HG03159 (cell line): ENCODE data around the gene RPS15.
"Not testable (repeated sequence)": the region's sequence is repeated elsewhere in the genome, so short reads cannot be mapped to it uniquely, and the experiment has no call there.

Experiments
- ATAC-seq: cut with Tn5 transposase; IDR thresholded peaks from one replicate; pipeline ENCODE4 v1.9.1; 2021; ENCODE audit warnings: mild to moderate bottlenecking, moderate library complexity; ENCODE audit not compliant: unreplicated experiment

RPS15 gene

DNA sequence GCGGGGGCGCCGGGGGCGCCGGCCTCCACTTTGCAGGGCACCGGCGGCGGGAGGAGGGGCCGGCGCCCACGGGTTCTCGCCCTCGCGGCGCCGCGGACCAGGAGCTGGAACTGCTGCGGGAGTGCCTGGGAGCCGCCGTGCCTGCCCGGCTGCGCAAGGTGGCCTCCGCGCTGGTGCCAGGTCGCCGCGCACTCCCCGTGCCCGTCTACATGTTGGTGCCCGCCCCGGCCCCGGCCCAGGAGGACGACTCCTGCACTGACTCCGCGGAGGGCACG is 29.0 kb downstream of the RPS15 start:
- ATAC-seq = no peak

DNA sequence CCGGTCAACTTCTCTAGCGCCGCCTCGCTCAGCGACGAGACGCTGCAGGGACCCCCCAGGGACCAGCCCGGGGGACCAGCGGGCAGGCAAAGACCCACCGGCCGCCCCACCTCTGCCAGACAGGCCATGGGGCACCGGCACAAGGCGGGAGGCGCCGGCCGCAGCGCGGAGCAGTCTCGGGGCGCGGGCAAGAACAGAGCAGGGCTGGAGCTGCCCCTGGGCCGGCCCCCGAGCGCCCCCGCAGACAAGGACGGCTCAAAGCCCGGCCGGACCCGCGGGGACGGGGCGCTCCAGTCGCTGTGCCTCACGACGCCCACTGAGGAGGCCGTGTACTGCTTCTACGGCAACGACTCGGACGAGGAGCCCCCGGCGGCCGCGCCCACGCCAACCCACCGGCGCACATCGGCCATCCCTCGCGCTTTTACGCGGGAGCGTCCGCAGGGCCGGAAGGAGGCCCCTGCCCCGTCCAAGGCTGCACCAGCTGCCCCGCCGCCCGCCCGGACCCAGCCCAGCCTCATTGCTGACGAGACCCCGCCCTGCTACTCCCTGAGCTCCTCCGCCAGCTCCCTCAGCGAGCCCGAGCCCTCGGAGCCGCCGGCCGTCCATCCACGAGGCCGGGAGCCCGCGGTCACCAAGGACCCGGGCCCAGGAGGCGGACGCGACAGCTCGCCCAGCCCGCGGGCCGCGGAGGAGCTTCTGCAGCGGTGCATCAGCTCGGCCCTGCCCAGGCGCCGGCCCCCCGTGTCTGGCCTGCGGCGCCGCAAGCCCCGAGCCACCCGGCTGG is 29.5 kb downstream of the RPS15 start:
- no peak for ATAC-seq

DNA sequence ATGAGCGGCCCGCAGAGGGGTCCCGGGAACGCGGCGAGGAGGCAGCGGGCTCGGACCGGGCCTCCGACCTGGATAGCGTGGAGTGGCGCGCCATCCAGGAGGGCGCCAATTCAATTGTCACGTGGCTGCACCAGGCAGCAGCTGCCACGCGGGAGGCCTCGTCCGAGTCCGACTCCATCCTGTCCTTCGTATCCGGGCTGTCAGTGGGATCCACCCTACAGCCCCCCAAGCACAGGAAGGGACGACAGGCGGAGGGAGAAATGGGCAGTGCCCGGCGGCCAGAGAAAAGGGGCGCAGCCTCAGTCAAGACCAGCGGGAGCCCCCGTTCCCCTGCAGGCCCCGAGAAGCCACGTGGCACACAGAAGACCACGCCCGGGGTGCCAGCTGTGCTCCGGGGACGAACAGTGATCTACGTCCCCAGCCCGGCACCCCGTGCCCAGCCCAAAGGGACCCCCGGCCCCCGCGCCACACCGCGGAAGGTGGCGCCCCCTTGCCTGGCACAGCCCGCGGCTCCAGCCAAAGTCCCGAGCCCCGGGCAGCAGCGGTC is 30.2 kb downstream of the RPS15 start:
- ATAC-seq = no peak

DNA sequence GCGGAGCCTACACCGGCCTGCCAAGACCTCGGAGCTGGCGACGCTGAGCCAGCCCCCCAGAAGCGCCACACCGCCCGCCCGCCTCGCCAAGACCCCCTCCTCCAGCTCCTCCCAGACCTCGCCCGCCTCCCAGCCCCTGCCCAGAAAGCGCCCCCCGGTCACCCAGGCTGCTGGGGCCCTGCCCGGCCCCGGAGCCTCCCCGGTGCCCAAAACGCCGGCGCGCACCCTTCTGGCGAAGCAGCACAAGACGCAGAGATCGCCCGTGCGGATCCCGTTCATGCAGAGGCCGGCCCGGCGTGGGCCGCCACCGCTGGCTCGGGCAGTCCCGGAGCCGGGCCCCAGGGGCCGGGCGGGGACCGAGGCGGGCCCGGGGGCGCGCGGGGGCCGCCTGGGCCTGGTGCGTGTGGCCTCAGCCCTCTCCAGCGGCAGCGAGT is 30.6 kb downstream of the RPS15 start:
- no peak for ATAC-seq

DNA sequence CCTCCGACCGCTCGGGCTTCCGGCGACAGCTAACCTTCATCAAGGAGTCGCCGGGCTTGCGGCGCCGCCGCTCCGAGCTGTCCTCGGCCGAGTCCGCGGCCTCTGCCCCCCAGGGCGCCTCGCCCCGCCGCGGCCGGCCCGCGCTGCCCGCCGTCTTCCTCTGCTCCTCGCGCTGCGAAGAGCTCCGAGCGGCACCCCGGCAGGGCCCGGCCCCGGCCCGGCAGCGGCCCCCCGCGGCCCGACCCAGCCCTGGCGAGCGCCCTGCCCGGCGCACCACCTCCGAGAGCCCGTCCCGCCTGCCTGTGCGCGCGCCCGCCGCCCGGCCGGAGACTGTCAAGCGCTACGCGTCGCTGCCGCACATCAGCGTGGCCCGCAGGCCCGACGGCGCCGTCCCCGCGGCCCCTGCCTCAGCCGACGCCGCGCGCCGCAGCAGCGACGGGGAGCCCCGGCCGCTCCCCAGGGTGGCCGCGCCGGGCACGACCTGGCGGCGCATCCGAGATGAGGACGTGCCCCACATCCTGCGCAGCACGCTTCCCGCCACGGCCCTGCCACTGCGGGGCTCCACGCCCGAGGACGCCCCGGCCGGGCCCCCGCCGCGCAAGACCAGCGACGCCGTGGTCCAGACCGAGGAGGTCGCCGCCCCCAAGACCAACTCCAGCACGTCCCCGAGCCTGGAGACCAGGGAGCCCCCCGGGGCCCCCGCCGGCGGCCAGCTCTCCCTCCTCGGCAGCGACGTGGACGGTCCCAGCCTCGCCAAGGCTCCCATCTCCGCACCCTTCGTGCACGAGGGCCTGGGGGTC is 31.3 kb downstream of the RPS15 start:
- ATAC-seq = no peak

DNA sequence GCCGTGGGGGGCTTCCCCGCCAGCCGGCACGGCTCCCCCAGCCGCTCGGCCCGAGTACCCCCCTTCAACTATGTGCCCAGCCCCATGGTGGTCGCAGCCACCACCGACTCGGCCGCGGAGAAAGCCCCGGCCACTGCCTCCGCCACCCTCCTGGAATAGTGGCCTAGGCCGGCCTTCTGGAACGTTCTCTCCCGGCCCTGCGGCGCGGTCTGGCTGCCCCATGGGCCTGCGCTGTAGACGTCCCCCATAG is 31.8 kb downstream of the RPS15 start:
- ATAC-seq = no peak

DNA sequence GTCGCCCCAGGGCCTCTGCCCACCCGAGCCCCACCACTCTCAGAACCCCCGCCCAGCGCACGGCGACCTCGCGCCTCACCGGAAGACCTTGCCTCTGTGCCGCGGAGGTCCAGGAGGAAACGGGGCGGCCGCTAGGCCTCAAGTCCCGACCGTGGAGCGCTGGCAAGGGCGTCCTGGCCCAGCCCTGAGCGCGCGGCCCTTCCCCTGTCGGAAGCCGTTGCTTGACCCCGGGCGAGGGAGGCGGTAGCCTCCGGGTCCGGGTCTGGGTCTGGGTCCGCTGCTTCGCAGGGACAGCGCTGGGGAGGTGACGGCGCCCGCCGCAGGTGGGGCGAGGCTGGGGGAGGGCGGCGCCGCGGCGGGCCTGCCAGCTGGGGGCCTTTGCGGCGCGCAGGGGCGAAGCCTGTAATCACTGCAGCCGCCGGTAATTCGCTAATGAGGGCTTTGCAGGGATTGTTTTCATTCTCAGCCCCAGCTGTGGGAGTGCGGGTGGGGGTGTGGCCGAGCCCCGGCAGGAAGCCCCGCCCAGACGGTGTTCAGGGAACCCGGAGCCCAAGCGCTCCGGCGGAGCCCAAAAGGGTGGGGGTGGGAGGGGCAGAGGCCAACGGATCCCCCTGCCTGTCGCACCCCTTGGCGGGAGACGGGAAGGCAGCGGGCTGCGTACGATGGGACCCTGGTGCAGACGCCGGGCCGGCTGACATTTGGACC is 32.3 kb downstream of the RPS15 start:
- ATAC-seq = no peak

DNA sequence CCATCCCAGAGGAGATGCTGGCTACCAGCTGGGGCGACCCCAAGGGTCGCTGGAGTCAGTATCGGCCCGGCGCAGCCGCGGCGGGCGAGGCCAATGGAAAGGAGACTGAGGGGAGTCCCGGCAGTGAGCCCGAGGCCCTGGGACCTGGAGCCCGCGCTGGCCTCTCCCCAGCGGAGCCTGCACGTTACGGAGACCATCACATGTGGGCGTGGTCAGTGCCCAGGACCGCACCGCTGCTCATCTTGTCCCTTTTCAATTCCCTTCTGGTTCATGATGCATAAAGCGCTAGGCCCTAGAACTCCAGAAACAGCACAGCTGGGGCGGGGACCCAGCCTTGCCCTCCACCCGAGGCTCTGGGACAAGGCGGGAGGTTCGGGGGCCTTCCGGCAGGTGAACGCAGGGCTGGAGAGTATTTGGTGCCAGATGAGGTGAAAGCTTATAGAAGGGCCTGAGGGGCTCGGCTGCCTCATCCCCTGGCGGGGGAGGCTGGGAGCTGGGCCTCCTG is 32.9 kb downstream of the RPS15 start:
- no peak for ATAC-seq

DNA sequence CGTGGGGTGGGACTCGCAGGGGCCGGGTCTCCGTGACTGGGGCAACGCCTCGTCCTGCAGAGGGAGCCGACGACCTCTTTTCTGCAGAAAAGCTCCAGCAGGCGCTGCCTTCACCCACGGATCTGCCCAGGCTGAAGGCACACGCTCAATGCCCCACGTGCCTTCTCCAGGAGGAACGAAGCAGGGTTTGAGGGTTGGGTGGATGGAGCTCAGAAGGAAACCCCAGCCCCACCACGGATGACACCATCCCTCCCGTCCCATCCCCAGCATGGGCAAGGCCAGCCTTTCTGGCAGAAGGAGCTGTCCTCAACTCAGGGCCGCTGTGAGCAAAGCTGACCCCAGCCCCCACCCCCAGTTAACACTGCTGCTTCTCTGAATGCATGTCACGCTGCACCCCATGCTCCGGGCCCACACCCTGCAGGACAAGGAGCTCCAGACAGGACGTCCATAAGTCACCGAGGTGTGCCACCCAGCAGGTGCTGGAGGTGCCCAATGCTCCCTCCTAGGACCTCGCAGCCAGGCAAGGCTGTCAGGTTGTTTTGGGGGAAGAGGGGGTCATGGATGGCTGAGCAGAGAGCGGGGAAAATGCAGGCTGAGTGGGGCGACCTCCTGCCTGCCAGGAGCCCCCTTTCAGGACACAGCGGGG is 33.4 kb downstream of the RPS15 start:
- ATAC-seq = no peak

DNA sequence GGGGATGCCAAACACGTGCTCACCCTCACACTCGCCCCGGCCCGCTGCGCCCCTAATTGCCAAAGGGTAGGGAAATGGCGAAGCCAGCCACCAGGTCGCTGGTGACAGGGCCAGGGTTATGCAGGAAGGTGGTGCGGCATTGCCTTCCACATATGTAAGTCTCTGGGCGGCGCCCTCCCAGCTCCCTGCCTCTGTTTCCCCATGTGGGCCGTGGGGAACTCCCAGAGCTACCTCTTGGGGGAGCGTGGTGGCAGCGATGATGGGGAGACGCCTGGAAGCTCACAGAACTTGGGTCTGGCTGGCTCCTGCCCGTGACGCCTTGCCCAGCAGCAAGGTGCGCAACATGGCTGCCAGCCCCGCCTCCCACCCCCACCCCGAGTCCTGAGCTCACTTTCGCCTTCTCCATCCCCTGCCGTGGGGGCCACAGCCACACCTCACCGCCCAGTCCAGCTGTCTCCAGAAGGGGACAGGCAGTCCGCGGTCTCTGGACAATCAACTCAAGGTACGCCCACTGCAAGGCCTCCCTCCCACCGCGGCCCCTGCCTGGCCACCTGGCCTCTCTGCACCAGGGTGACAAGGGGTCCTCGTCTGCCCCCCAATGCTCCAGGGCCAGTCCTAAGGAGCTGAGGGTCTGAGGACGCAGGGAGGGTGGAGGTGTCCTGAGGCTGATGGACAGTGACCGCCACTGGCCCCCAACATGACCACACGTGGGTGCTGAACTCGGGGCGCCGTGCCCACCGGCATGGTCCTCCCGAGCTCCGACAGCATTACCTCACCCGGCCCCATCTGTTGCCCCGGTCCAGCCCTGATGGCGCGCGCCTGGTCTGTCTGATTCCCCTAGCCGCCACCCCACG is 34.3 kb downstream of the RPS15 start:
- no peak for ATAC-seq

DNA sequence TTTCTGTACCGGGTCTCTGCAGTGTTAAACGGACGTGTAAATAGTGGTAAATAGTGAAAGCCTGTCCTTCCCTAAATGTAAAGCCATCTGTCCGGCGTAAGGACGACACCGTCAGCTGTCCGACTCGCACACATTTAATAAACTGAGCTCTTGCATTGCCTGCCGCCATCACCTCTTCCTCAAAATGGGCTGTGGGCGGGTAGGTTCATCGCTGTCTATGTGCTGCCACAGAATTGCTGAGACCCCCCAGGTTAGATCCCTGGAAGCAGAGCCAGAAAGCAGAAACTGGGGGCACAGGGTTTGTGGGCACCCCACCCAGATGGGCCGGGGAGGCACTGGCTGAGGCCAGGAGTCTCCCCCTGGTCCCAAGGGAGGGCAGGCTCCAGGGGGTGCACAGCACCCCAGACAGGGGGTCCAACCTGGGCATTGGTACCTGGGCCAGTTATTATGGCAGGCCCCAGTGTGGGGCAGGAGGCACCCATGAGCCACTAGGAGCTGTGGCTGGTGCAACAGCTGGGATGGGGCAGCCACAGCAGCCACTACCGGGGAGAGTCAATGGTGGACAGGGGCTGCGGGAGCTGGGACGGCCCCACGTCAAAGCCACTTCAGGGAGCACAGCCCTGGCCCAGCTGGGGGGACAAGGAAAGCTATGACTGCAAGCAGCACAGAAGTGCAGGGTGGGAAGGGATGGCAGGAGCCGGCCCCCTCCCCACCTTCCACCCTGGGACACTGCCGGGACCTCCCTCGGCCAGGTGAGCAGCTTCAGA is 35.1 kb downstream of the RPS15 start:
- no peak for ATAC-seq

DNA sequence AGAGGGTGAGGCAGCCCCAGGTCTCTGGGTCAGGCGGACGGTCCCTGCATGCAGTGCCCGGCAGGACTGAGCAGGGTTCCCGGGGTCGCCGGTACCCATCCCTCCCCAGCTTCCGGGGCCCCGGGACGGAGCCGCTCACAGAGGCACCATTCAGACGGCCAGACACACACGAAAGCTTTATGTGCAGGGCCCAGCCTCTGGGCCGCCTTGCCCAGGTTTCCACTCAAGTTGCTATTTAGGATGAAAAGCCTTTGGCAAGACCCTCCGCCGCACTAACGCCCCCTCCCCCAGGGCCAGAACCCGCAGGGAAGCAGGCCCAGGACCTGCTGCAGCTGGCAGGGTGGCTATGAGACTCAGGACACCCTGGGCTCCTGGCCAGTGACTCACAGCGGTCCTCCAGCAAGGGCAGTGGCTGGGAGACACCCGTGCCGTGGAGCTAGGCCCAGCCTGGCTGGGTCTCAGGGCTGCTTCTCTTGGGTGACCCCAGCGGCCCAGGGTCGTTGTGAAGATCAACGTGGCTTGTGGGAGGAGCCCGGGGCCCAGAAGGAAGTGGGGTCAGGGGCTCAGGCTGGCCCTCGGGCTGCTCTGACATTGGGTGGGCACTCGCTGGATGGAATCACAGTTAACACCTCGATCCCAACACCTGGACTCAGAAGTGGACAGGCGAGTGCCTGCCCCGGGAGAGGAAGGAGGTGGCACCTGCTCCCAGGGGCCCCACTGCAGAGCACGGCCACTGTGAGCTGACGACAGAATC is 36.0 kb downstream of the RPS15 start:
- no peak for ATAC-seq

DNA sequence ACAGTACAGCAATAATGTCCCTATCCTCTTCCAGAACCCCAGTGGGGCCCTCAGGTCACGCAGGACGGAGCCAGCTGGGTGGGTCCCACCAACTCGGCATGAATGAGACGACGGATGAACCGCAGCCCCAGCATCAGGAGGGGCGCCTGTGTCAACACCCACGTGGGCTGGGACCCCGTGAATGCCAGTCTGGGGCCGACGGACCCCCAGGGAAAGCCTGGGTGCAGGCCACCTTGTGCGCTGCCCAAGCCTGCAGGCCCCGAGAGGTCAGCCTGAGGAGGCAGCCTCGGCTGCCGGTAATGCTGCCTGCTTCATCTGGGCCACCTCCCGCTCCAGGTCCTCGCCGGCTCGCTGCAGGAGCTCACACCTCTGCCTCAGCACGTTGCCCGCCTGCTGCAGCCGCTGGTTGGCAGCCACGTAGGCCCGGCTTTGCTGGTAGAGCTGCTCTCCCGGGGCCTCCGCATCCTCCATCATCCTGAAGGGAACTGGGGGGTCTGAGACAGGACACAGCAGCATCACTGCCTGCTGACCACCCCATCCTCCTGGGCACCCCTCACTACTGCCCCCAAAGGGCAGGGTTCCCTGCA is 36.7 kb downstream of the RPS15 start:
- no peak for ATAC-seq

DNA sequence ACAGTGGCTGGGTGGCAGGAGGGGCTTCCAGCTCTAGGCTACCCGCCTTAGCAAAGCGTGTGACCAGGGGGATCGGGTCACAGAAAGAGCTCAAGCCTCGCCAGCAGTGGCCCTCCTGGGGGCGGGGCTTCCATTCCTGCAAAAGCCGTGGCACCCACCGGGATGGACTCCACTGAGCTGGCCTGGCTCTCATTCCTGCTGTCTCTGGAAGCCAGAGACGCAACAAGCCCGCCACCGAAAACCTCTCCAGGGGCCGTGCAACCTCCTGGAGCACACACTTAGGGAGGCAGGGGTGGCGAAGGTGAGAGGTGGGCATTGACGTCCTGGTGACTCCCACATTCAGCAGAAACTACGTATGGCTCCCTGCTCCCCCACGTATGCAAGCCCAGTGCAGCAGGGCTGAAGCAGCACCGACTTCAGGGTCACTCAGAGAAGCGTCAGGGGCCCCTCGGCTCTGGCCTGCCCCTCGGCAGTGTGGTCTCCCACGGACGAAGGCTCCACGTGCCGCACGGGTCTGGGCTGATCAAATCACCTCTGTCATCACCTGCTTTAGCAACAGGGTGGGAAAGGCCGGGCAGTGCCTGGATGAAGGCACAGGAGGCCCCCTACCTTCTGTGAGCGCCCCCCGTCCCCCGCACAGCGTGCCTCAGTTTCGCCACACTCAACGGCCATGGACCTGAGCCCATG is 37.7 kb downstream of the RPS15 start:
- ATAC-seq = no peak

DNA sequence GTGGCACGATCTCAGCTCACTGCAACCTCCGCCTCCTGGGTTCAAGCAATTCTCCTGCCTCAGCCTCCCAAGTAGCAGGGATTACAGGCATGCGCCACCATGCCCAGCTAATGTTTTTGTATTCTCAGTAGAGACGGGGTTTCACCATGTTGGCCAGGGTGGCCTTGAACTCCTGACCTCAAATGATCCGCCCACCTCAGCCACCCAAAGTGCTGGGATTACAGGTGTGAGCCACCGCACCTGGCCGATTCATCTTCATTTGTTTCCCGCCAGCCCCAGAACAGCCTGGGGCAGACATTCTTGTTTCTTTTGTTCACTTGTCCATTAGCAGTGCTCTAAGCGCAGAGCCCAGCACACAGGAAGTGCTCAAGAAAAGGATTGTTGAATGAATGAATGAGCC is 38.9 kb downstream of the RPS15 start:
- ATAC-seq = not testable (repeated sequence)

DNA sequence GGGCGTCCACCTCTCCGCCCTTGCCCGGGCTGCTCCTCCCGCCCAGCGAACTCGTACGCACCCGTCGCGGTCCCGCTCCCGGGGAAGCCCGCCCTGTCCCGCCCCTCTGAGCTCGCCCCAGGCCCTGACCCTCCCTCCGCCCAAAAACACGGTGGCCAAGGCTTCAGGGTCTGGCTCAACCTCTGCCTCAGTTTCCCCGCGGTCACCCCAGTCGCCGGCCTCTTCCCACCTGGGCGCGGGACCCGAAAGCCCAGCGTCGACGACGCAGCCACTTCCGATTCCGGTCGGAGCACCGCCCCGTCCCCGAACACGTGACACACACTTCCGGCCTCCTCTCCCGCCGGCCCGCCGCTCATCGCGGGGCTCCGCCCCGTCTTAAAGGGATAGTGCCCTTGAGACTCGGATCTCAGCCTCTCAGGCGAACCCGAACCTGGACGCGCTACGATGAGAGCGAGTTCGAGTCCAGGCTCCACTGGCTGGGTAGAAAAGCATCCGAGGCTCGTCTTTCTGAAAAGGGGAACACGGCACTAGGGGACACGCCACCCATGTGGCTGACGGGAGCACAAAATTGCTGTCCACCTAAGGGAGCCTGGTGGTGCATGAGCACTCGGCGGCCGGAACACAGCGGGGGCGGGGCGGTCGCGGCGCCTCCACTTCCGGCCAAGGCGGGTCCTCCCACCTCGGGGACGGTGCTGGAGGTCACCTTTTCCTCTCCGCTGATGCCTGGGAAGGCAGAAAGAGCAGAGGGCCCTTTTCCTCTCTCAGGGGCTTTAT is 40.9 kb downstream of the RPS15 start, which contains the start of gene C19orf25:
Gene C19orf25, minus strand, starts transcription at position 282 of the 774 bp plus-strand sequence. CDS start 312 bp downstream, outside the sequence.
- ATAC-seq = peak; percentile 84
